Smooth muscle cell of bladder (primary cell): Measurements from ENCODE around the gene PTS. TPM values are rescaled to one million over a fixed set of nuclear protein-coding genes. Genes with fewer than 3 reads are reported as not detected.

Source experiments
- total RNA-seq: library from RNA; depleted of rRNA; stranded (reverse); fragments of >200 nt; gene quantifications from 2 replicates; pipeline ENCODE4 v1.2.3, GENCODE V29; 2014

The PTS gene
- total RNA-seq, result 66.3 and 67.7 TPM in 2 replicates

GRCh38 chr11:112226062-112226830 is at the start of gene PTS:
PTS (plus strand) TSS chr11:112226428; CDS start chr11:112226444, 16 bp downstream.

GRCh38 chr11:112260490-112260889 is 34.3 kb downstream of the PTS start, which contains the start of gene PLET1:
PLET1 (minus strand) TSS chr11:112260860; CDS start chr11:112260589, 271 bp downstream.

Other genes with a start within 250 kb of the PTS start
- 31.7 and 35.0 TPM in 2 replicates for gene DLAT, start 201.0 kb upstream of the PTS start, total RNA-seq
- 1.5 and 1.6 TPM in 2 replicates for gene PIH1D2, start 152.4 kb upstream of the PTS start, total RNA-seq
- gene NKAPD1, start 152.1 kb upstream of the PTS start, total RNA-seq, result 22.2 and 25.7 TPM in 2 replicates
- 69.3 and 93.7 TPM in 2 replicates for gene TIMM8B, start 139.7 kb upstream of the PTS start, total RNA-seq
- gene SDHD, start 139.6 kb upstream of the PTS start, total RNA-seq, result 170 and 196 TPM in 2 replicates
- 5.8 and 9.2 TPM in 2 replicates for gene IL18, start 62.3 kb upstream of the PTS start, total RNA-seq
- gene TEX12, start 59.1 kb upstream of the PTS start, total RNA-seq, result 0.14 and 0.28 TPM in 2 replicates
- 7.5 and 11.9 TPM in 2 replicates for gene BCO2, start 50.9 kb upstream of the PTS start, total RNA-seq
- not detected in 2 replicates for gene PLET1, start 34.4 kb downstream of the PTS start, total RNA-seq